NT2/D1 (cell line): ENCODE measurements around the gene SLC39A13.
"Not testable (repeated sequence)": the region's sequence is repeated elsewhere in the genome, so short reads cannot be mapped to it uniquely, and the experiment has no call there.

Experiments
- DNase-seq: peaks from one replicate; pipeline ENCODE4 v3.0.0-alpha.2; 2011; ENCODE audit warnings: low read depth, low spot score
- H3K27me3 ChIP-seq: 2 replicates; pipeline ENCODE4 v1.6.0; 2011; ENCODE audit warnings: mild to moderate bottlenecking; ENCODE audit not compliant: insufficient read length, insufficient read depth
- H3K36me3 ChIP-seq: 2 replicates; pipeline ENCODE4 v1.6.1; 2011; ENCODE audit warnings: mild to moderate bottlenecking, low read length, mixed read lengths; ENCODE audit not compliant: insufficient read depth, insufficient read length
- H3K4me1 ChIP-seq: 2 replicates; pipeline ENCODE4 v1.5.1; 2011; ENCODE audit not compliant: insufficient read depth, insufficient read length
- H3K4me3 ChIP-seq: 2 replicates; pipeline ENCODE4 v1.5.1; 2011; ENCODE audit warnings: low read depth; ENCODE audit not compliant: insufficient read length
- H3K9ac ChIP-seq: 2 replicates; pipeline ENCODE4 v1.6.0; 2011; ENCODE audit warnings: low read depth; ENCODE audit not compliant: insufficient read length
- H3K9me3 ChIP-seq: 2 replicates; pipeline ENCODE4 v1.5.1; 2011; ENCODE audit warnings: mild to moderate bottlenecking, low read length; ENCODE audit not compliant: insufficient read depth
- SUZ12 ChIP-seq: IDR thresholded peaks from 2 replicates; pipeline ENCODE4 v1.6.1; 2011; ENCODE audit not compliant: insufficient read length, insufficient read depth; ENCODE audit errors: extremely low read depth
- YY1 ChIP-seq: IDR thresholded peaks from 2 replicates; pipeline ENCODE4 v1.6.1; 2011; ENCODE audit not compliant: insufficient read length, insufficient read depth
- ZNF274 ChIP-seq: IDR thresholded peaks from 2 replicates; pipeline ENCODE4 v1.6.1; 2011; ENCODE audit warnings: mild to moderate bottlenecking, low read depth, low read length

Gene SLC39A13

GRCh38 chr11:47451436-47451835 is 43.0 kb downstream of the SLC39A13 start:
- no peak for DNase-seq
- Histone ChIP-seq H3K27me3 (no peaks in the 10 kb centered on the region), H3K36me3 (no peaks in the 10 kb centered on the region), H3K4me3 (no peak overlapping the region), H3K9me3 (no peaks in the 10 kb centered on the region), H3K4me1 (peaks cover 10% of the 10 kb centered on the region), H3K9ac (no peak overlapping the region)
- no peak for TF ChIP-seq ZNF274
- no peak for TF ChIP-seq SUZ12
- TF ChIP-seq YY1 = no peak

- TF ChIP-seq YY1 = no peak
- TF ChIP-seq SUZ12 = no peak
- no peak for TF ChIP-seq ZNF274
- Histone ChIP-seq H3K9me3 (no peaks in the 10 kb centered on the region), H3K9ac (no peak overlapping the region), H3K4me1 (peaks cover 10% of the 10 kb centered on the region), H3K4me3 (no peak overlapping the region), H3K27me3 (no peaks in the 10 kb centered on the region), H3K36me3 (no peaks in the 10 kb centered on the region)
- no peak for DNase-seq
Observed at GRCh38 chr11:47451990-47452389, 43.6 kb downstream of the SLC39A13 start.

- peaks cover 10% of the 10 kb centered on the region for H3K4me1 ChIP-seq
- no peak overlapping the region for H3K4me3 ChIP-seq
- no peaks in the 10 kb centered on the region for H3K27me3 ChIP-seq
- no peak for DNase-seq
- H3K9me3 ChIP-seq = no peaks in the 10 kb centered on the region
- no peaks in the 10 kb centered on the region for H3K36me3 ChIP-seq
- no peak for TF ChIP-seq YY1
- TF ChIP-seq SUZ12 = no peak
- TF ChIP-seq ZNF274 = no peak
- H3K9ac ChIP-seq = no peak overlapping the region
Observed at GRCh38 chr11:47453365-47453764, 45.0 kb downstream of the SLC39A13 start.

GRCh38 chr11:47454258-47454671 is 45.9 kb downstream of the SLC39A13 start:
- not testable (repeated sequence) for H3K9me3 ChIP-seq, H3K4me1 ChIP-seq, H3K4me3 ChIP-seq, H3K27me3 ChIP-seq, H3K36me3 ChIP-seq
- peak; percentile 74 for DNase-seq
- H3K9ac ChIP-seq = peak overlapping the region; percentile 6

GRCh38 chr11:47460571-47461235 is 52.3 kb downstream of the SLC39A13 start:
- no peaks in the 10 kb centered on the region for H3K27me3 ChIP-seq
- H3K9ac ChIP-seq = no peak overlapping the region
- peaks cover 14% of the 10 kb centered on the region for H3K4me1 ChIP-seq
- TF ChIP-seq ZNF274 (no peak), SUZ12 (no peak), YY1 (no peak)
- peaks cover 16% of the 10 kb centered on the region for H3K36me3 ChIP-seq
- no peaks in the 10 kb centered on the region for H3K9me3 ChIP-seq
- H3K4me3 ChIP-seq = no peak overlapping the region
- DNase-seq = no peak

GRCh38 chr11:47461876-47462275 is 53.5 kb downstream of the SLC39A13 start:
- peaks cover 18% of the 10 kb centered on the region for H3K4me1 ChIP-seq
- no peak for DNase-seq
- no peak overlapping the region for H3K4me3 ChIP-seq
- H3K27me3 ChIP-seq = no peaks in the 10 kb centered on the region
- H3K9me3 ChIP-seq = no peaks in the 10 kb centered on the region
- H3K9ac ChIP-seq = no peak overlapping the region
- TF ChIP-seq SUZ12 (no peak), YY1 (no peak), ZNF274 (no peak)
- H3K36me3 ChIP-seq = peaks cover 16% of the 10 kb centered on the region

GRCh38 chr11:47464483-47464882 is 56.1 kb downstream of the SLC39A13 start:
- Histone ChIP-seq H3K4me3 (no peak overlapping the region), H3K27me3 (no peaks in the 10 kb centered on the region), H3K9me3 (no peaks in the 10 kb centered on the region), H3K36me3 (peaks cover 37% of the 10 kb centered on the region), H3K9ac (no peak overlapping the region), H3K4me1 (peaks cover 32% of the 10 kb centered on the region)
- no peak for TF ChIP-seq YY1
- no peak for DNase-seq
